Right lobe of liver (tissue), 4 donors: ENCODE results near the gene C1orf105.

Experiments
- CTCF ChIP-seq, 4 donors: fragments of 200-600 bp in 3 of 4; fragments of 450-650 bp in 1 of 4; IDR thresholded peaks; one replicate each; pipeline versions ENCODE4 v1.5.1 to v1.8.0; 2016 to 2022; ENCODE audit warnings: antibody characterized with exemption in 4 of 4, mild to moderate bottlenecking in 2 of 4
- POLR2A ChIP-seq: fragments of 450-650 bp; IDR thresholded peaks from one replicate; pipeline ENCODE4 v1.6.1; 2017; ENCODE audit warnings: antibody characterized with exemption, mild to moderate bottlenecking
- donor health status: DM: no; HTN: no; CAD: no.
- donor health status: DM: no; HTN: no; CAD: no.
- donor health status: DM: no; HTN: yes; CAD: no.

- no peak for TF ChIP-seq CTCF (IDR thresholded peaks at IDR 0.05)
- TF ChIP-seq POLR2A = no peak
Measured at GRCh38 chr1:172420385-172420784, at the start of gene C1orf105.
